WTC11 (cell line): ENCODE measurements around the gene SUSD4.

Source experiments
- ELF4 ChIP-seq: sonication (generic); formaldehyde crosslinking; IDR thresholded peaks from 2 replicates; pipeline ENCODE4 v1.8.1; 2022; ENCODE audit warnings: low read depth, mild to moderate bottlenecking, moderate library complexity, missing genetic modification reagents
- MAX ChIP-seq: sonication (generic); formaldehyde crosslinking; IDR thresholded peaks from 2 replicates; pipeline ENCODE4 v1.8.0; 2022; ENCODE audit warnings: mild to moderate bottlenecking, missing genetic modification reagents
- TF ChIP-seq, protein P1 (sequence below): sonication (generic); formaldehyde crosslinking; IDR thresholded peaks from 2 replicates; pipeline ENCODE4 v1.8.0; 2023; ENCODE audit warnings: mild to moderate bottlenecking, missing genetic modification reagents
- TF ChIP-seq, protein P2 (sequence below): fragments of 200-600 bp; IDR thresholded peaks from 2 replicates; pipeline ENCODE4 v1.8.0; 2022; ENCODE audit warnings: antibody characterized with exemption

- no peak for TF ChIP-seq MAX (CRISPR knock-in tag)
- TF ChIP-seq, protein P1, sequence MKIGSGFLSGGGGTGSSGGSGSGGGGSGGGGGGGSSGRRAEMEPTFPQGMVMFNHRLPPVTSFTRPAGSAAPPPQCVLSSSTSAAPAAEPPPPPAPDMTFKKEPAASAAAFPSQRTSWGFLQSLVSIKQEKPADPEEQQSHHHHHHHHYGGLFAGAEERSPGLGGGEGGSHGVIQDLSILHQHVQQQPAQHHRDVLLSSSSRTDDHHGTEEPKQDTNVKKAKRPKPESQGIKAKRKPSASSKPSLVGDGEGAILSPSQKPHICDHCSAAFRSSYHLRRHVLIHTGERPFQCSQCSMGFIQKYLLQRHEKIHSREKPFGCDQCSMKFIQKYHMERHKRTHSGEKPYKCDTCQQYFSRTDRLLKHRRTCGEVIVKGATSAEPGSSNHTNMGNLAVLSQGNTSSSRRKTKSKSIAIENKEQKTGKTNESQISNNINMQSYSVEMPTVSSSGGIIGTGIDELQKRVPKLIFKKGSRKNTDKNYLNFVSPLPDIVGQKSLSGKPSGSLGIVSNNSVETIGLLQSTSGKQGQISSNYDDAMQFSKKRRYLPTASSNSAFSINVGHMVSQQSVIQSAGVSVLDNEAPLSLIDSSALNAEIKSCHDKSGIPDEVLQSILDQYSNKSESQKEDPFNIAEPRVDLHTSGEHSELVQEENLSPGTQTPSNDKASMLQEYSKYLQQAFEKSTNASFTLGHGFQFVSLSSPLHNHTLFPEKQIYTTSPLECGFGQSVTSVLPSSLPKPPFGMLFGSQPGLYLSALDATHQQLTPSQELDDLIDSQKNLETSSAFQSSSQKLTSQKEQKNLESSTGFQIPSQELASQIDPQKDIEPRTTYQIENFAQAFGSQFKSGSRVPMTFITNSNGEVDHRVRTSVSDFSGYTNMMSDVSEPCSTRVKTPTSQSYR = no peak
- no peak for TF ChIP-seq ELF4 (CRISPR knock-in tag)
- TF ChIP-seq, protein P2, sequence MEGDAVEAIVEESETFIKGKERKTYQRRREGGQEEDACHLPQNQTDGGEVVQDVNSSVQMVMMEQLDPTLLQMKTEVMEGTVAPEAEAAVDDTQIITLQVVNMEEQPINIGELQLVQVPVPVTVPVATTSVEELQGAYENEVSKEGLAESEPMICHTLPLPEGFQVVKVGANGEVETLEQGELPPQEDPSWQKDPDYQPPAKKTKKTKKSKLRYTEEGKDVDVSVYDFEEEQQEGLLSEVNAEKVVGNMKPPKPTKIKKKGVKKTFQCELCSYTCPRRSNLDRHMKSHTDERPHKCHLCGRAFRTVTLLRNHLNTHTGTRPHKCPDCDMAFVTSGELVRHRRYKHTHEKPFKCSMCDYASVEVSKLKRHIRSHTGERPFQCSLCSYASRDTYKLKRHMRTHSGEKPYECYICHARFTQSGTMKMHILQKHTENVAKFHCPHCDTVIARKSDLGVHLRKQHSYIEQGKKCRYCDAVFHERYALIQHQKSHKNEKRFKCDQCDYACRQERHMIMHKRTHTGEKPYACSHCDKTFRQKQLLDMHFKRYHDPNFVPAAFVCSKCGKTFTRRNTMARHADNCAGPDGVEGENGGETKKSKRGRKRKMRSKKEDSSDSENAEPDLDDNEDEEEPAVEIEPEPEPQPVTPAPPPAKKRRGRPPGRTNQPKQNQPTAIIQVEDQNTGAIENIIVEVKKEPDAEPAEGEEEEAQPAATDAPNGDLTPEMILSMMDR = no peak
Measured at GRCh38 chr1:223200903-223201302, 163.1 kb downstream of the SUSD4 start.
